Measurements from ENCODE around the gene MSI2. TPM values are rescaled to one million over a fixed set of nuclear protein-coding genes. Genes with fewer than 3 reads are reported as not detected.

The MSI2 gene
- total RNA-seq, 4 donors from 2014 or later: 27.3 to 50.4 (median 36.8) TPM

- TF ChIP-seq EP300 (IDR thresholded peaks at IDR 0.05): no peak
- no peak for TF ChIP-seq CTCF (IDR thresholded peaks at IDR 0.05)
- no peak for TF ChIP-seq POLR2A (IDR thresholded peaks at IDR 0.05)
- TF ChIP-seq POLR2AphosphoS5 (IDR thresholded peaks at IDR 0.05): no peak
- no peak for ATAC-seq
- WGBS, 2 donors (ENCODE audit: low coverage in 1 of 2): 93 to 100% methylated on average over 1 to 4 of the region's 7 CpGs
Measured at GRCh38 chr17:57528058-57528451, 271.7 kb downstream of the MSI2 start.

GRCh38 chr17:57530026-57530425, 273.7 kb downstream of the MSI2 start:
- Histone ChIP-seq H3K4me3 (no peak overlapping the region), H3K27me3 (no peaks in the 10 kb centered on the region), H3K36me3 (peaks cover 0 to 6% of the 10 kb centered on the region in 2 donors), H3K9me3 (no peaks in the 10 kb centered on the region), H3K27ac (no peak overlapping the region), H3K4me1 (peaks cover 0 to 23% (median 4%) of the 10 kb centered on the region in 3 donors)
- 66 to 70% methylated on average over 3 of the region's 3 CpGs for WGBS, 2 donors (ENCODE audit: low coverage in 1 of 2)
- TF ChIP-seq POLR2A (IDR thresholded peaks at IDR 0.05) (no peak), CTCF (IDR thresholded peaks at IDR 0.05) (no peak), EP300 (IDR thresholded peaks at IDR 0.05) (no peak), POLR2AphosphoS5 (IDR thresholded peaks at IDR 0.05) (no peak)
- ATAC-seq: no peak

More at GRCh38 chr17:57528058-57528451, 271.7 kb downstream of the MSI2 start:
- peaks cover 0 to 6% of the 10 kb centered on the region in 2 donors for H3K36me3 ChIP-seq
- no peaks in the 10 kb centered on the region for H3K27me3 ChIP-seq
- H3K9me3 ChIP-seq: no peaks in the 10 kb centered on the region
- no peak overlapping the region for H3K4me3 ChIP-seq
- peaks cover 0 to 27% (median 4%) of the 10 kb centered on the region in 3 donors for H3K4me1 ChIP-seq
- no peak overlapping the region for H3K27ac ChIP-seq

DNA sequence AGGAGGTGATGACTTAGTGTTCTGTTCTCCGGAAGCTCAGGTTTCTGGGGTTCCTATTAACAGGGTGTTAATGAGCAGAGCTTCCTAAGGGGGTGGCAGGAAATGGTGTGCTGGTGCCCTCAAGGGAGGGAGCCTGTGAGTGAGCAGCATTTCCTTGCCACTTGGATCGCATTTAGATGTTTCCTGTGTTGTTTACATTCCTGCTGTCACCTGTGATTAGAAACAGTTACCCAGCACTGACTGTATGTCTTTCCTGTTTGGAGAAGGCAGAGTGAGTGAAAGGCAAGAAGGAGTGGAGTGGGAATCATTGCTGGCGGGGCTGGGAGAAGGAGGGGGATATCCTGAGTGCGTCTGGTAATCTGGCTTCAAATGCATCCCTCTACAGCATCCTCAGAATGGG, 274.2 kb downstream of the MSI2 start:
- no peaks in the 10 kb centered on the region for H3K9me3 ChIP-seq
- H3K36me3 ChIP-seq: peaks cover 0 to 6% of the 10 kb centered on the region in 2 donors
- no peak overlapping the region for H3K4me3 ChIP-seq
- ATAC-seq: no peak
- no peak overlapping the region for H3K27ac ChIP-seq
- no peaks in the 10 kb centered on the region for H3K27me3 ChIP-seq
- TF ChIP-seq CTCF (IDR thresholded peaks at IDR 0.05): no peak
- peak; percentile 91 for TF ChIP-seq POLR2AphosphoS5 (IDR thresholded peaks at IDR 0.05)
- no peak for TF ChIP-seq POLR2A (IDR thresholded peaks at IDR 0.05)
- TF ChIP-seq EP300 (IDR thresholded peaks at IDR 0.05): no peak
- peaks cover 0 to 27% (median 4%) of the 10 kb centered on the region in 3 donors for H3K4me1 ChIP-seq
- 18 to 46% methylated on average over 1 to 4 of the region's 4 CpGs for WGBS, 2 donors (ENCODE audit: low coverage in 1 of 2)

DNA sequence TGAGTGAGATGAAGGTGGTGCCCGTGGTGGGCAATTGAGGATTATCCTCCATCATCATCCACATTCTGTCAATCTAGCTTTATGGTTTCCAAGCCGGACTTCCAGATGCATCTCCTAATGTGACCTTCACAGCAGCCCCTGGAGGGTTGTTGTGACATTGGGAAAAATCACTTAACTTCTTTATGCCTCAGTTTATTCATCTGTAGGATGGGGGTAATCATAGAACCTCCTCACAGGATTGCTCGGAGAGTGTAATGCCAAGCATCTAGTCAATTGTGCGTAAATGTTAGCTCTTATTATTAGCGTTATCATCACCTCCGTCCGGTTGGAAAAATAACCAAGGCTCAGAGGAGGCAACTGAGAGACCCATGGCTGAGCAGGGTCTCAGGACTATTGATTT, 274.8 kb downstream of the MSI2 start:
- Histone ChIP-seq H3K27me3 (no peaks in the 10 kb centered on the region), H3K4me3 (no peak overlapping the region), H3K27ac (no peak overlapping the region), H3K4me1 (peaks cover 0 to 22% (median 4%) of the 10 kb centered on the region in 3 donors), H3K9me3 (no peaks in the 10 kb centered on the region), H3K36me3 (peaks cover 0 to 6% of the 10 kb centered on the region in 2 donors)
- no peak for TF ChIP-seq POLR2AphosphoS5 (IDR thresholded peaks at IDR 0.05)
- no peak for TF ChIP-seq EP300 (IDR thresholded peaks at IDR 0.05)
- no peak for TF ChIP-seq CTCF (IDR thresholded peaks at IDR 0.05)
- TF ChIP-seq POLR2A (IDR thresholded peaks at IDR 0.05): no peak
- 89 to 91% methylated on average over 7 of the region's 7 CpGs for WGBS, 2 donors (ENCODE audit: low coverage in 1 of 2)
- ATAC-seq: no peak

DNA sequence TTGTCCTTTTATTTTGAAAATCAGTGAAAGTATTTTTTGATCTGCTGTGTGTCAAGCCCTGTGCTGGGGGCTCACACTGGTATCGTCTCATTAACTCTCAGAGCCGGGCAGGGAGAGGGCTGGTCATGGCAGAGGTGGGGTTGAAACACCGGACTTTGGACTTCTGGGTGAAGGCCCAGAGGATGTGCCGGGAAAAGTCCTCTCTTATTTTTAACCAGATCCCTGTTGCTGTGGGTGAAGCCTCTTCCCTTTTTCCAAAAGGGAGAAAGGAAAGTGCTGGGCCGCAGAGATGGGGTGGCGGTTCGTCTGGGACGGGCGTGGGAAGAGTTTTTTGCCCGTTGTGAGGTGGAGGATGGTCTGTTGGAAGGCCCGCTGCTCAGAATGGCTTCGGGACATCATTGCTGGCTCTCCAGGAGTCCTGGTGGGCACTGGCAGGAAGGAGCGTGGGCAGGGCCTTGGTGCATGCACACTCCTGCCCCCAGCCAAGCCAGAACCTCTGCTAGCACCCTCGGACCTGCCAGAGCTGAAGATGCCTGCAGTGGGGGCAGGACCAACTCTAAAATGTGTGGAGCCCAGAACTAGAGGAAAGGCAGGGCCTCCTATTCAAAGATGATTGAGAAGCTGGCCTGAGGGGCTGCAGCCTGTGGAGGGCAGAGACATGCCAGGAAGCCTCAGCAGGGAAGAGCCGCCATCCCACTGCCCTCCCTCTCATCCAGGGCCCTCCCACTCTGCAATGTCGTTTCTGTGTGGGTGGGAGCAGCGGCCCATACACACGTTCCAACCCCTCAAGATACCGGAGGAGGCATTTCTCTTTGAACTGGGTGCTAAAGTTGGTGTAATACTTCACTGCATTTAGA, 275.6 kb downstream of the MSI2 start:
- no peak overlapping the region for H3K27ac ChIP-seq
- no peak overlapping the region for H3K4me3 ChIP-seq
- ATAC-seq: no peak
- no peaks in the 10 kb centered on the region for H3K9me3 ChIP-seq
- no peaks in the 10 kb centered on the region for H3K27me3 ChIP-seq
- peaks cover 0 to 20% (median 4%) of the 10 kb centered on the region in 3 donors for H3K4me1 ChIP-seq
- TF ChIP-seq EP300 (IDR thresholded peaks at IDR 0.05) (no peak), POLR2A (IDR thresholded peaks at IDR 0.05) (no peak), POLR2AphosphoS5 (IDR thresholded peaks at IDR 0.05) (no peak), CTCF (IDR thresholded peaks at IDR 0.05) (no peak)
- 62 to 89% methylated on average over 3 to 11 of the region's 19 CpGs for WGBS, 2 donors (ENCODE audit: low coverage in 1 of 2)
- peaks cover 0 to 6% of the 10 kb centered on the region in 2 donors for H3K36me3 ChIP-seq

Measured in gastroesophageal sphincter (tissue), 4 donors.